Astrocyte (in vitro differentiated cells and primary cell): ENCODE results near the gene GPD1.

Experiments used
- EZH2 ChIP-seq: IDR thresholded peaks from 2 replicates; pipeline ENCODE4 v1.6.1; 2012; ENCODE audit warnings: mild to moderate bottlenecking, low read length, inconsistent platforms; ENCODE audit not compliant: insufficient read depth
- TF ChIP-seq, protein P1 (sequence below): IDR thresholded peaks from 2 replicates; pipeline ENCODE4 v1.5.1; 2011; ENCODE audit warnings: low read depth, mild to moderate bottlenecking, inconsistent platforms, low read length, moderate library complexity; ENCODE audit not compliant: insufficient read depth

DNA sequence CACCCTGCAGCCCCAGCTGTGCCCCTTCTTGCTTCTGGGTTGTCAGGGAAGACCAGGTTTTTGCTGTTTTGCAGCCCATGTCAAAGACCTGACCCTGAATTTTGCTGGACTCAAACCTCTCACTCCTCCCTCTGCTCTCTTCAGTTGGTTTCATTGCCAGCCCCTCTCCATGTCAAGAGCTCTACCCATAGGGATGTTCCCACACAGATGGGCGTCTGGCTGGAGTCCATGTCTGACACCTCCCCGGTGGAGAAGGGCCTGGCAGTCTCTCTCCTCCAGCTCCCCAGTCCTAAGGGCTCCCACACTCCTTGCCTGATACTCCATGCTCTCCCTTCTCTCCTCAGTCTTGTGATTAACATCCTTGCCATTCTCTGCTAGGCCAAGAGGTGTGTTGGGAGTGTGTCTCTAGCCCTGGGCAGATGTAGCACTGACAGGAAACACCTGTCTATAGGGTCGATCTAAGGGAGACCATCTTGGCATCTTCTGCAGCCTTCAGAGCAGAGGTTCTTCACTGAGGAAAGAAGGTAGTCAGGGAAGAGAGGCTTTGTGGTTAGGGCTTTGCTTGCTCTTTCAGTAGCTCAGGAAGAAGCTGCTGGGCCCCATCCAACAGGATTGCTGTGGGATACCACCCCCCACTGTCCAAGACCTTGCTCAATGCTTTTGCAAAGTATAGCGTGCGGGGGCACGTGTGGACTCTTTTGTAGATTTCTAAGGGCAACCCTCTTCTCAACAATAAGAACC lies 41.7 kb upstream of the GPD1 start:
- TF ChIP-seq, protein P1, sequence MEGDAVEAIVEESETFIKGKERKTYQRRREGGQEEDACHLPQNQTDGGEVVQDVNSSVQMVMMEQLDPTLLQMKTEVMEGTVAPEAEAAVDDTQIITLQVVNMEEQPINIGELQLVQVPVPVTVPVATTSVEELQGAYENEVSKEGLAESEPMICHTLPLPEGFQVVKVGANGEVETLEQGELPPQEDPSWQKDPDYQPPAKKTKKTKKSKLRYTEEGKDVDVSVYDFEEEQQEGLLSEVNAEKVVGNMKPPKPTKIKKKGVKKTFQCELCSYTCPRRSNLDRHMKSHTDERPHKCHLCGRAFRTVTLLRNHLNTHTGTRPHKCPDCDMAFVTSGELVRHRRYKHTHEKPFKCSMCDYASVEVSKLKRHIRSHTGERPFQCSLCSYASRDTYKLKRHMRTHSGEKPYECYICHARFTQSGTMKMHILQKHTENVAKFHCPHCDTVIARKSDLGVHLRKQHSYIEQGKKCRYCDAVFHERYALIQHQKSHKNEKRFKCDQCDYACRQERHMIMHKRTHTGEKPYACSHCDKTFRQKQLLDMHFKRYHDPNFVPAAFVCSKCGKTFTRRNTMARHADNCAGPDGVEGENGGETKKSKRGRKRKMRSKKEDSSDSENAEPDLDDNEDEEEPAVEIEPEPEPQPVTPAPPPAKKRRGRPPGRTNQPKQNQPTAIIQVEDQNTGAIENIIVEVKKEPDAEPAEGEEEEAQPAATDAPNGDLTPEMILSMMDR, result no peak
- no peak for TF ChIP-seq EZH2
